Measurements from ENCODE around the gene BARHL2. TPM values are rescaled to one million over a fixed set of nuclear protein-coding genes. Genes with fewer than 3 reads are reported as not detected.

The BARHL2 gene
- total and polyA plus RNA-seq, 2 of the 4 experiments (the other 2 are of a cell fraction), result not detected

- no CpG with 5 or more reads among the region's 12 CpGs for WGBS, 2 experiments (ENCODE audit: extremely low coverage in 2 of 2, insufficient read length in 1 of 2)
- no peak for TF ChIP-seq MAFK (IDR thresholded peaks at IDR 0.05; ENCODE audit: low read depth, low read length)
- TF ChIP-seq CHD1 (IDR thresholded peaks at IDR 0.05; ENCODE audit: low read depth, low read length), result no peak
- no peak for TF ChIP-seq MXI1 (IDR thresholded peaks at IDR 0.05; ENCODE audit: borderline replicate concordance, low read depth, low read length)
- TF ChIP-seq NFE2L2 (IDR thresholded peaks at IDR 0.05; ENCODE audit: low read depth, low read length), result no peak
- no peak for TF ChIP-seq CTCF (conservative IDR thresholded peaks at IDR 0.05; ENCODE audit: low read depth, low read length)
- no peak for TF ChIP-seq CEBPB (IDR thresholded peaks at IDR 0.05; ENCODE audit: low read depth, low read length)
- no peak for TF ChIP-seq USF2 (IDR thresholded peaks at IDR 0.05; ENCODE audit: low read depth, low read length)
- no peak for TF ChIP-seq BHLHE40 (IDR thresholded peaks at IDR 0.05; ENCODE audit: low read depth, low read length)
- no peak for TF ChIP-seq MAZ (IDR thresholded peaks at IDR 0.05; ENCODE audit: borderline replicate concordance, low read depth, low read length)
- no peak for TF ChIP-seq RAD21 (IDR thresholded peaks at IDR 0.05; ENCODE audit: low read length)
- no peak for TF ChIP-seq ELK1 (IDR thresholded peaks at IDR 0.05; ENCODE audit: borderline replicate concordance, low read depth, low read length)
- TF ChIP-seq RFX5 (IDR thresholded peaks at IDR 0.05; ENCODE audit: low read depth, low read length), result no peak
- TF ChIP-seq SMC3 (IDR thresholded peaks at IDR 0.05; ENCODE audit: low read depth, low read length), result no peak
- TF ChIP-seq RCOR1 (IDR thresholded peaks at IDR 0.05; ENCODE audit: insufficient replicate concordance, low read length), result no peak
- TF ChIP-seq POLR2A (IDR thresholded peaks at IDR 0.05; ENCODE audit: low read depth, low read length), result no peak
Measured at GRCh38 chr1:90722874-90723589, 5.9 kb upstream of the BARHL2 start.

More at GRCh38 chr1:90722874-90723589, 5.9 kb upstream of the BARHL2 start:
- Histone ChIP-seq H2BK120ac (ENCODE audit: low read depth, low read length) (no peak overlapping the region), H2AK9ac (replicated peaks; ENCODE audit: low read depth, low read length, poor library complexity) (no peak overlapping the region), H3K23ac (ENCODE audit: low read depth, low read length) (no peak overlapping the region), H3K27me3 (ENCODE audit: control insufficient read depth, insufficient read depth, low read length) (peaks cover 86% of the 10 kb centered on the region), H3K18ac (ENCODE audit: low read depth, low read length) (no peak overlapping the region), H4K8ac (ENCODE audit: low read depth in 2 of 2, low read length in 2 of 2) (no peak overlapping the region), H2AFZ (replicated peaks; ENCODE audit: low read length, poor library complexity) (no peak overlapping the region), H3K4me3 (ENCODE audit: insufficient read depth, low read depth, low read length) (peak overlapping the region; percentile 41), H3K4ac (ENCODE audit: low read depth, low read length) (no peak overlapping the region), H3K36me3 (ENCODE audit: control insufficient read depth, insufficient read depth, low read length) (no peaks in the 10 kb centered on the region), H3K27ac (ENCODE audit: insufficient read depth, low read length) (no peak overlapping the region), H2BK15ac (ENCODE audit: low read depth, low read length) (no peak overlapping the region), H3K4me2 (ENCODE audit: low read depth, low read length) (peak overlapping the region; percentile 68), H4K5ac (ENCODE audit: low read depth, low read length) (no peak overlapping the region), H2BK5ac (ENCODE audit: low read depth, low read length, poor library complexity, severe bottlenecking) (no peak overlapping the region), H3K4me1 (ENCODE audit: control insufficient read depth, insufficient read depth, low read length) (0 out of 2 replicates have a peak, but pooled peaks cover 1% of the 10 kb centered on the region), H3K14ac (replicated peaks; ENCODE audit: low read depth, low read length) (no peak overlapping the region), H3K9ac (ENCODE audit: low read depth, low read length) (no peak overlapping the region), H2BK20ac (ENCODE audit: low read depth, low read length) (no peak overlapping the region), H2AK5ac (ENCODE audit: low read depth, low read length) (no peak overlapping the region), H3K9me1 (ENCODE audit: insufficient read depth, low read length) (no peaks in the 10 kb centered on the region), H4K91ac (ENCODE audit: insufficient read depth, low read depth, low read length) (no peak overlapping the region), H4K20me1 (ENCODE audit: insufficient read depth, low read length) (no peaks in the 10 kb centered on the region), H3K56ac (ENCODE audit: extremely low read depth, insufficient read depth, low read length) (no peak overlapping the region), H3K9me3 (ENCODE audit: control insufficient read depth, insufficient read depth, low read length) (peaks cover 20% of the 10 kb centered on the region; the same call in 1 of the 2 replicates), H3K79me1 (ENCODE audit: low read depth in 1 of 2, low read length in 2 of 2) (no peaks in the 10 kb centered on the region)
- POLR2A ChIA-PET (ENCODE audit: unreplicated experiment), result no interaction called here
- no peak for DNase-seq
- intact Hi-C loops (cut with micrococcal nuclease), result loop anchor here (1.0 to 10.0 kb wide), 2 partner anchors 241 to 552 kb away; no protein-coding TSS in a partner anchor
- BruUV-seq (replicated peaks), result no TSS peak
- in situ Hi-C loops (cut with MboI; ENCODE audit: low sequenced_read_pairs), result loop anchor here (10.0 kb wide), 2 partner anchors 242 to 442 kb away; no protein-coding TSS in a partner anchor
- no peak for ATAC-seq (ENCODE audit: low read depth)
- CTCF ChIA-PET, result interaction anchor here (2.2 kb wide), 1 partner anchor 8 kb away, joined by 9 read pairs; no protein-coding TSS in a partner anchor
- dilution Hi-C loops (cut with HindIII; ENCODE audit: low sequenced_read_pairs, unreplicated experiment), result no loop called here

All from IMR-90 (cell line).